ENCODE measurements around the gene ADAD1.

Gene ADAD1

GRCh38 chr4:122377352-122377751 is 1.5 kb upstream of the ADAD1 start:
- Histone ChIP-seq H3K36me3 (ENCODE audit: control insufficient read depth, insufficient read depth, low read length) (no peaks in the 10 kb centered on the region), H3K27ac (ENCODE audit: low read depth, low read length, severe bottlenecking) (no peak overlapping the region), H3K4me1 (ENCODE audit: control insufficient read depth, insufficient read depth, low read length, poor library complexity, severe bottlenecking) (no peaks in the 10 kb centered on the region), H3K9me3 (ENCODE audit: control insufficient read depth, low read length) (no peaks in the 10 kb centered on the region), H3K4me3 (ENCODE audit: extremely low read depth, insufficient read depth, low read length, poor library complexity, severe bottlenecking) (no peak overlapping the region)
- 100% methylated on average over 1 of the region's 1 CpG for WGBS, 2 experiments (ENCODE audit: insufficient coverage in 2 of 2)

GRCh38 chr4:122379239-122379638 is 428 bp downstream of the ADAD1 start:
- no peaks in the 10 kb centered on the region for H3K4me1 ChIP-seq (ENCODE audit: control insufficient read depth, insufficient read depth, low read length, poor library complexity, severe bottlenecking)
- no peak overlapping the region for H3K4me3 ChIP-seq (ENCODE audit: extremely low read depth, insufficient read depth, low read length, poor library complexity, severe bottlenecking)
- H3K9me3 ChIP-seq (ENCODE audit: control insufficient read depth, low read length): no peaks in the 10 kb centered on the region
- WGBS, 2 experiments (ENCODE audit: insufficient coverage in 2 of 2): 92 to 96% methylated on average over 39 to 44 of the region's 44 CpGs
- no peaks in the 10 kb centered on the region for H3K36me3 ChIP-seq (ENCODE audit: control insufficient read depth, insufficient read depth, low read length)
- H3K27ac ChIP-seq (ENCODE audit: low read depth, low read length, severe bottlenecking): no peak overlapping the region

GRCh38 chr4:122383341-122383740 is 4.5 kb downstream of the ADAD1 start:
- no peak overlapping the region for H3K4me3 ChIP-seq (ENCODE audit: extremely low read depth, insufficient read depth, low read length, poor library complexity, severe bottlenecking)
- H3K4me1 ChIP-seq (ENCODE audit: control insufficient read depth, insufficient read depth, low read length, poor library complexity, severe bottlenecking): no peaks in the 10 kb centered on the region
- H3K36me3 ChIP-seq (ENCODE audit: control insufficient read depth, insufficient read depth, low read length): no peaks in the 10 kb centered on the region
- 62 to 80% methylated on average over 1 to 2 of the region's 4 CpGs for WGBS, 2 experiments (ENCODE audit: insufficient coverage in 2 of 2)
- H3K9me3 ChIP-seq (ENCODE audit: control insufficient read depth, low read length): no peaks in the 10 kb centered on the region
- no peak overlapping the region for H3K27ac ChIP-seq (ENCODE audit: low read depth, low read length, severe bottlenecking)

GRCh38 chr4:122384245-122384644 is 5.4 kb downstream of the ADAD1 start:
- no peak overlapping the region for H3K27ac ChIP-seq (ENCODE audit: low read depth, low read length, severe bottlenecking)
- no peaks in the 10 kb centered on the region for H3K36me3 ChIP-seq (ENCODE audit: control insufficient read depth, insufficient read depth, low read length)
- no peak overlapping the region for H3K4me3 ChIP-seq (ENCODE audit: extremely low read depth, insufficient read depth, low read length, poor library complexity, severe bottlenecking)
- H3K4me1 ChIP-seq (ENCODE audit: control insufficient read depth, insufficient read depth, low read length, poor library complexity, severe bottlenecking): no peaks in the 10 kb centered on the region
- H3K9me3 ChIP-seq (ENCODE audit: control insufficient read depth, low read length): no peaks in the 10 kb centered on the region
- WGBS, 2 experiments (ENCODE audit: insufficient coverage in 2 of 2): 60 to 80% methylated on average over 1 of the region's 2 CpGs

GRCh38 chr4:122393276-122393675 is 14.5 kb downstream of the ADAD1 start:
- no CpG with 5 or more reads among the region's 1 CpG for WGBS, 2 experiments (ENCODE audit: insufficient coverage in 2 of 2)
- H3K27ac ChIP-seq (ENCODE audit: low read depth, low read length, severe bottlenecking): no peak overlapping the region
- H3K36me3 ChIP-seq (ENCODE audit: control insufficient read depth, insufficient read depth, low read length): no peaks in the 10 kb centered on the region
- H3K9me3 ChIP-seq (ENCODE audit: control insufficient read depth, low read length): no peaks in the 10 kb centered on the region
- no peaks in the 10 kb centered on the region for H3K4me1 ChIP-seq (ENCODE audit: control insufficient read depth, insufficient read depth, low read length, poor library complexity, severe bottlenecking)
- no peak overlapping the region for H3K4me3 ChIP-seq (ENCODE audit: extremely low read depth, insufficient read depth, low read length, poor library complexity, severe bottlenecking)

GRCh38 chr4:122403861-122404260 is 25.1 kb downstream of the ADAD1 start:
- no peaks in the 10 kb centered on the region for H3K4me1 ChIP-seq (ENCODE audit: control insufficient read depth, insufficient read depth, low read length, poor library complexity, severe bottlenecking)
- H3K27ac ChIP-seq (ENCODE audit: low read depth, low read length, severe bottlenecking): no peak overlapping the region
- no peaks in the 10 kb centered on the region for H3K9me3 ChIP-seq (ENCODE audit: control insufficient read depth, low read length)
- no peak overlapping the region for H3K4me3 ChIP-seq (ENCODE audit: extremely low read depth, insufficient read depth, low read length, poor library complexity, severe bottlenecking)
- H3K36me3 ChIP-seq (ENCODE audit: control insufficient read depth, insufficient read depth, low read length): no peaks in the 10 kb centered on the region
- WGBS, 2 experiments (ENCODE audit: insufficient coverage in 2 of 2): 32 to 45% methylated on average over 3 of the region's 3 CpGs

- no peak overlapping the region for H3K27ac ChIP-seq (ENCODE audit: low read depth, low read length, severe bottlenecking)
- no peaks in the 10 kb centered on the region for H3K9me3 ChIP-seq (ENCODE audit: control insufficient read depth, low read length)
- no peaks in the 10 kb centered on the region for H3K4me1 ChIP-seq (ENCODE audit: control insufficient read depth, insufficient read depth, low read length, poor library complexity, severe bottlenecking)
- H3K36me3 ChIP-seq (ENCODE audit: control insufficient read depth, insufficient read depth, low read length): no peaks in the 10 kb centered on the region
- 100% methylated on average over 1 of the region's 3 CpGs; no CpG with 5 or more reads in 1 of the 2 experiments for WGBS, 2 experiments (ENCODE audit: insufficient coverage in 2 of 2)
- no peak overlapping the region for H3K4me3 ChIP-seq (ENCODE audit: extremely low read depth, insufficient read depth, low read length, poor library complexity, severe bottlenecking)
Measured at GRCh38 chr4:122412547-122412946, 33.7 kb downstream of the ADAD1 start.

GRCh38 chr4:122423246-122423645 is 44.4 kb downstream of the ADAD1 start:
- Histone ChIP-seq H3K4me1 (ENCODE audit: control insufficient read depth, insufficient read depth, low read length, poor library complexity, severe bottlenecking) (no peaks in the 10 kb centered on the region), H3K4me3 (ENCODE audit: extremely low read depth, insufficient read depth, low read length, poor library complexity, severe bottlenecking) (no peak overlapping the region), H3K9me3 (ENCODE audit: control insufficient read depth, low read length) (no peaks in the 10 kb centered on the region), H3K27ac (ENCODE audit: low read depth, low read length, severe bottlenecking) (no peak overlapping the region), H3K36me3 (ENCODE audit: control insufficient read depth, insufficient read depth, low read length) (no peaks in the 10 kb centered on the region)

GRCh38 chr4:122431351-122431750 is 52.5 kb downstream of the ADAD1 start:
- no peak overlapping the region for H3K27ac ChIP-seq (ENCODE audit: low read depth, low read length, severe bottlenecking)
- no CpG with 5 or more reads among the region's 5 CpGs for WGBS, 2 experiments (ENCODE audit: insufficient coverage in 2 of 2)
- no peaks in the 10 kb centered on the region for H3K4me1 ChIP-seq (ENCODE audit: control insufficient read depth, insufficient read depth, low read length, poor library complexity, severe bottlenecking)
- no peaks in the 10 kb centered on the region for H3K36me3 ChIP-seq (ENCODE audit: control insufficient read depth, insufficient read depth, low read length)
- no peaks in the 10 kb centered on the region for H3K9me3 ChIP-seq (ENCODE audit: control insufficient read depth, low read length)
- no peak overlapping the region for H3K4me3 ChIP-seq (ENCODE audit: extremely low read depth, insufficient read depth, low read length, poor library complexity, severe bottlenecking)

GRCh38 chr4:122434285-122434684 is 55.5 kb downstream of the ADAD1 start:
- Histone ChIP-seq H3K4me1 (ENCODE audit: control insufficient read depth, insufficient read depth, low read length, poor library complexity, severe bottlenecking) (no peaks in the 10 kb centered on the region), H3K36me3 (ENCODE audit: control insufficient read depth, insufficient read depth, low read length) (no peaks in the 10 kb centered on the region), H3K9me3 (ENCODE audit: control insufficient read depth, low read length) (no peaks in the 10 kb centered on the region), H3K27ac (ENCODE audit: low read depth, low read length, severe bottlenecking) (no peak overlapping the region), H3K4me3 (ENCODE audit: extremely low read depth, insufficient read depth, low read length, poor library complexity, severe bottlenecking) (no peak overlapping the region)
- WGBS, 2 experiments (ENCODE audit: insufficient coverage in 2 of 2): no CpG with 5 or more reads among the region's 3 CpGs

GRCh38 chr4:122450847-122451246 is 72.0 kb downstream of the ADAD1 start:
- Histone ChIP-seq H3K27ac (ENCODE audit: low read depth, low read length, severe bottlenecking) (no peak overlapping the region), H3K4me3 (ENCODE audit: extremely low read depth, insufficient read depth, low read length, poor library complexity, severe bottlenecking) (no peak overlapping the region), H3K4me1 (ENCODE audit: control insufficient read depth, insufficient read depth, low read length, poor library complexity, severe bottlenecking) (no peaks in the 10 kb centered on the region), H3K9me3 (ENCODE audit: control insufficient read depth, low read length) (no peaks in the 10 kb centered on the region), H3K36me3 (ENCODE audit: control insufficient read depth, insufficient read depth, low read length) (no peaks in the 10 kb centered on the region)
